D341Med (cell line): ENCODE data around the gene LIME1.

Experiments used
- DNase-seq: peaks from one replicate; pipeline ENCODE4 v3.0.0; 2012; ENCODE audit warnings: low spot score

LIME1 gene

DNA sequence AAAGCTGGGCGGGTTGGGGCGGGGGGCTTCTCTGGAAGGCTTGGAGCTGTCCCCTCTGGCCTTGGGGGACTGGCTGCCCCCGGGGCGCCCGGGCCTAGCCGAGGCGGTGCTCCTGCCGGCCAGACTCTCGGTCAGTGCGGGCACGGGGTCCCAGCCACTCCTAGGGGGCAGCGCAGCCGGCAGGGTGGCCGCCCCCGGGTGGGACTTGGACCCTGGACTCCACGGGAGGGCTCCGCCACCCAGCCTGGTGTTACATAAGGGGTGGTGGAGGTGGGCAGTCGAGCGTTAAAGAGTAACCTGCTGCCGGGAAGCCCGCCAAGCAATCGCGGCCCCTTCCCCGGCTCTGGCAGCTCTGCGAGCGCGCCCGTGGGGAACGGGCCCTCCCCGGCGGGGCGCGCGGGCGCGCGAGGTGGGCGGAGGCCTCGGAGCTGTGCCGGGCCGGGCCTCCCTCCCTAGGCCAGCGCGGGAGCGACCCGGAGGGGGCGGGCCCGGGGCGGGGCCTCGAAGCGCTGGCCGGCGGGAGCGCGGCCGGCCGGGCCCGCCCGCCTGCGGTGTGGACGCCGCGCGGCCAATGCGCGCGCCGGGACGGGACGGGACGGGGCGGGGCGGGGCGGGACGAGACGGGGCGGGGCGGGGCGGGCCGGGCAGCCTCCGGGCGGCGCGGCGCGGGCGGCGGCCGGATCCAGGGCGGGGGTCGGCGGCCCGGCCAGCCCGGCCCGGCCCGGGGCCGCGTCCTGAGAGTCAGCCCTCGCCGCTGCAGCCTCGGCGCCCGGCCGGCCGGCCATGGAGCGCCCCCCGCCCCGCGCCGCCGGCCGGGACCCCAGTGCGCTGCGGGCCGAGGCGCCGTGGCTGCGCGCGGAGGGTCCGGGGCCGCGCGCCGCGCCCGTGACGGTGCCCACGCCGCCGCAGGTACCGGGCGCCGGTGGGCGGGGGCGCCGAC is 2.9 kb downstream of the LIME1 start, which contains the start of gene SLC2A4RG:
Gene SLC2A4RG (plus strand): TSS at position 647 of the 940 bp plus-strand sequence. CDS start 137 bp downstream, at position 784.
- peak; percentile 99 for DNase-seq

- peak; percentile 87 for DNase-seq
These were observed 3.7 kb downstream of the LIME1 start for GRCh38 chr20:63740070-63740626.

GRCh38 chr20:63740627-63741353 is 4.3 kb downstream of the LIME1 start:
- DNase-seq = peak; percentile 86

GRCh38 chr20:63741354-63741675 is 4.9 kb downstream of the LIME1 start:
- DNase-seq = no peak

DNA sequence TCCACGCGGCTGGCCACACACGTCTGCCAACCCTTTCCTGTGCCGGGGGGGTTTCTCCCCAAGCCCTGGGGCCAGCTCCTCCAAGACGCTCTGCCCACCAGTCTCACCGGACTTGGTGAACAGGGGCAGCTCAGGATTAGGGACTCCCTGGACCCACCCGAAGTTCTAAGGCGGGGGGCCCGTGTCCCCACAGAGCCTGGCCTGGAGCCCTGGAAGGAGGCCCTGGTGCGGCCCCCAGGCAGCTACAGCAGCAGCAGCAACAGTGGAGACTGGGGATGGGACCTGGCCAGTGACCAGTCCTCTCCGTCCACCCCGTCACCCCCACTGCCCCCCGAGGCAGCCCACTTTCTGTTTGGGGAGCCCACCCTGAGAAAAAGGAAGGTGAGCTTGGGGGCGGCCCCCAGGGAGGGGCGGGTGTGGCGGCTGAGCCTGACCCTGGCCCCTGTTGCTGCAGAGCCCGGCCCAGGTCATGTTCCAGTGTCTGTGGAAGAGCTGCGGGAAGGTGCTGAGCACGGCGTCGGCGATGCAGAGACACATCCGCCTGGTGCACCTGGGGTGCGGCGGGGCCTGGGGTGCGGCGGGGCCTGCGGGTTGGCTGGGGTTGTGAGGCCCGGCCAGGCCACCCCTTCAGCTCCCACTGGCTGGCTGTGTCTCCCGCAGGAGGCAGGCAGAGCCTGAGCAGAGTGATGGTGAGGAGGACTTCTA is 5.4 kb downstream of the LIME1 start:
- peak; percentile 25 for DNase-seq

- peak; percentile 30 for DNase-seq
These were observed 6.0 kb downstream of the LIME1 start for GRCh38 chr20:63742381-63743024.

GRCh38 chr20:63743210-63743970 is 6.9 kb downstream of the LIME1 start:
- DNase-seq = peak; percentile 15

GRCh38 chr20:63744158-63744557 is 7.7 kb downstream of the LIME1 start:
- no peak for DNase-seq

DNA sequence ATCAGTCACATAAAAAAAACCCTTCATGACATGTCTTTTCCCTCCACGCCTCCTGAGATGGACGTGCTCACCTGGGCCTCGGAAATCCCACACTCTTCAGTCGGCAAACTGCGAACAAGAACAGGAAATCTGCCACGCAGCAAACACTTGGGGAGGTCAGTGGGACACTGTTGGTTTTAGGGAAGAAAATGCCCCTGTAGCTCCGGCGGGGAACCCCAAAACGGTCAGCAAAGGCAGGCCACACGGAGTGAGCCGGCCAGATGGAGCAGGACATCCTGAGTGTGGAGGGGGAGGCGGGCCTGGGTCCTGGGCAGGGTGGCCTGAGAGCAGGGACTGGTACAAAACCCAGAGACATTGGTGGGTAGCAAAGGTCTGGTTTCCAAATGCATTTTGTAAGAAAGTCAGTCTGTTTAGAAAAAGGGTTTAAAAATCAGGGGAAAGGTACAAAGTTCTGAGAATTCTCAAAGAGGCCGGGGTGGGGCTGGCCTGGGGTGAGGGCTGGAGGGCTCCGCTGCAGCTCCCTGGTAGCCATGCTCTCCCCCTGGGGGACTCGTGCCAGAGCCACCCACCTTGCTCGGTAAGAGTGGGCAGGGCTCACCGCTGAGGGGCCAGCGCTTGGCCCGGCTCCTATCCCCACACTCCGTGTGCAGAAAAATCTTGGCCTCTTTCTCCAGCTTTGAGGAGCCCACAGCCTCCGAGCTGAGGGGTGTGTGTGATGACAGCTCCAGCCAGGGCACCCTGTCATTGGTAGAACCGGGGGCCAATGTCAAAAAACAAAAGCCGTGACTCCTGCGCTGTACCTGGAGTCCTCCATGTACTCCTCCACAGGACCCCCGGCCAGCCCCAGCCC is 8.3 kb downstream of the LIME1 start:
- peak; percentile 30 for DNase-seq

DNA sequence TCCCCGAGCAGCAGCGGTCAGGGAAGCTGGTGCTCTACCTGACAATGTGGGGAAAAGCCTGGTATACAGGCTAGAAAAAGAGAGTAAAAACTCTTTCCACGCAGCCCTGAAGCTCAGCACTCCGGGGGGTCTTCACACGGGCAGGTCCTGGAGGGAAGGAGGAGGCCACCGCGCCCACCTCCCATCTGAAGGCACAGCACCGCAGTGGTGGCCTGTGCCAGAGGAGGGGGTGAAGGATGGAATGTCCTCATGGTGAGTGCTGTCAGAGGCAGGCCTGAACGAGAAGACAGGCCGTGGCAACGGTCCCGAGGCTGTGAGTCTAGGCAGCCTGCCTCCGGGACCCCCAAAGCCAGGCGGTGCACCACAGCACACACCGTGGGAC is 9.0 kb downstream of the LIME1 start:
- DNase-seq = peak; percentile 36

DNA sequence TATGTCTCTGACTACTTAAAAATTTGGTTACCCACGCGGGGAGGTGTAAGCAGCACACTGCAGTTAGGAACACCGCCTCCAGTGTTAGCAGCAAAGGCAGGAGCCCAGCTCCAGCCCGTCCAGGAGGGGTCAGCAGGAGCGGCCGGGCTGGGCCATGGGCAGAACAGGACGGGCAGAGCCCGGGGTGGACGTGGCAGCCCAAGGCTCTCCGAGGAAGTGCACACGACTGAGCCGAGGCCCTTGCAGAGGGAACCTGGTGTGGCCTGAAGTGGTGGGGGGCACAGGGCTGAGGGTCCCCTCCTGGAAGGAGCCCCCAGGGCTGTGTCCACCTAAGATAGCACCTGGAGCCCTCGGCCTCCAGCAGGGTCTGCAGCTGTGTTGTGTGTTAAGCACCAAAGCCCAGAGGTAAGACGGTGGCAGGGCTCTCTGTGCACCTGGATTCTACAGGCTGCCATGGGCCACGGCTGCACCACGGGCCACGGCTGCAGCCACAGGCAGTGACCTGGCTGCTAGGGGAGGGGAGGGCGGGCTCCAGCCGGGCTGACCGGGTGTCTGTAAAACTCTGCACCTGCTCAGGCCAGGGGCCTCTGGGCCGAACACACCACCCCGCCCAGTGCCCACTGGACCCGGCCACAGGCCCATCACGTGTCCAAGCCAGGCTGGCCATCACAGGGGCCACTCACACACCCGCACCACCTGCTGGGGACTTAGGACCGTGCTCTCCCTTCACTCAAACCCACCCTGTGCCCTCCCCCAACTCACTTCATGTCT is 9.7 kb downstream of the LIME1 start:
- DNase-seq = peak; percentile 43

DNA sequence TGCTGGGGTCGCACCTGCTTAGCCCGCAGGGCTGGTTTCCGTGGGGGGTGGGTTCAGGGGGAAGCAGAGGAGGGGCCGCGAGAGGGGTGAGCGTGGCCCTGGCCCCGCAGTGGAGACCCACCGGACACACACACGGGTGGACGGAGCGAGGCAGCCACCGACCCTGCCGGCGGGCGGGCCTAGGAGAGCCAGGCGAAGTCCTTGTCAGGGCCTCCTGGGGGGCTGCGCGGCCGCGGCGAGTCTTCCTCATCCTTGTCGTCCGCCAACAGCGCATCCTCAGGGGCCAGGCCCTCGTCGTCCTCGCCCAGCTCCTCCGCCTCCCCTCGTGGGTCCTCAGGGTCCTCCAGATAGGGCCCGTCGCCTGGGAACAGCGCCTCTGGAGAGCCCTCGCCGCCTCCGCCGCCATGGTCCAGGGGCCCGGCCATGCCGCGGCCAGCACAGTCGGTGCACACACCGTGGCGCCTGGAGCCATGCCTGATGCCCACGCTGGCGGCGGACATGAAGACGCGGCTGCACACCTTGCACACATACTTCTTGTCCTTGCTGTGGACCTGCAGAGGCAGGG is 10.4 kb downstream of the LIME1 start:
- DNase-seq = peak; percentile 42

- DNase-seq = peak; percentile 43
These were observed 11.2 kb downstream of the LIME1 start for GRCh38 chr20:63747622-63748069.

DNA sequence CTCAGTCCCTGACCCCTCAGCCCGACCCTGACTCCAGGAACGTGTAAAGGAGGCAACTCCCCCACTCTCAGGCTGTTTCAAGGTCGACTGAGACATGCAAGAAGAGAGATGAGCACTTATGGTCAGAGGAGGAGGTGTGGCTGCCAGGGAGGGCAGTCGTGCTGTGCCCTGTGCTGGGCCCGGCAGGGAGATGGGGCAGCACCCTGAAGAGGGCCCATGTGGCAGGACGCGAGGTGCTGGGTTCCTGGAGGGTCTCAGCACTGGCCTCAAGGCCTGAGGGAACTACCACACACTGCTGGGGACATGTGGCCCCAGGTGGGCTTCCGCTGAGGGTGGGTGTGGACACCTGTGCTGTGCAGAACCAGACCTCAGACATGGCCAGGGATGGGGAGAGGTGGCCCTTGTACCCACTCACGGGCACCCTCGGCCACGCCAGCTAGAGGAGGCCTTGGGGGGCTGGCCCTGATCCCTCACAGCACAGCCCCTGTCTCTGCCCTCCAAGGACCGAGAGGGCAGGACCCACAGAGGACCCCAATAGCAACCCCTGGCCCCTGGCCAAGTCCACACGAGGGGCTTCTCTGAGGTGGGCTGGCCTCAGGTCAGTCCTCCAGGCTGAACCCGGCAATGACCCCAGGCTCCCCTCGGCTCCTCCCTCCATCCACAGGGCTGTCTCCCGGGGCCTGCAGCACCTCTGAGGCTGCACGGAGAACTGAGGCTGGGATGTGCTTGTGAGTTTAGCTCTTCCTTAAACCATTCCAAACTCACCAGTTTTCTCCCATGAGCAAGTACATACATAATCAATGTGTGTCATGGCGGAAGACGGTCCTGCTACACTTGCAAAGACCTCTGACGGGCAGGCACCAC is 11.8 kb downstream of the LIME1 start:
- peak; percentile 29 for DNase-seq

- DNase-seq = peak; percentile 29
These were observed 12.4 kb downstream of the LIME1 start for GRCh38 chr20:63748934-63749270.

DNA sequence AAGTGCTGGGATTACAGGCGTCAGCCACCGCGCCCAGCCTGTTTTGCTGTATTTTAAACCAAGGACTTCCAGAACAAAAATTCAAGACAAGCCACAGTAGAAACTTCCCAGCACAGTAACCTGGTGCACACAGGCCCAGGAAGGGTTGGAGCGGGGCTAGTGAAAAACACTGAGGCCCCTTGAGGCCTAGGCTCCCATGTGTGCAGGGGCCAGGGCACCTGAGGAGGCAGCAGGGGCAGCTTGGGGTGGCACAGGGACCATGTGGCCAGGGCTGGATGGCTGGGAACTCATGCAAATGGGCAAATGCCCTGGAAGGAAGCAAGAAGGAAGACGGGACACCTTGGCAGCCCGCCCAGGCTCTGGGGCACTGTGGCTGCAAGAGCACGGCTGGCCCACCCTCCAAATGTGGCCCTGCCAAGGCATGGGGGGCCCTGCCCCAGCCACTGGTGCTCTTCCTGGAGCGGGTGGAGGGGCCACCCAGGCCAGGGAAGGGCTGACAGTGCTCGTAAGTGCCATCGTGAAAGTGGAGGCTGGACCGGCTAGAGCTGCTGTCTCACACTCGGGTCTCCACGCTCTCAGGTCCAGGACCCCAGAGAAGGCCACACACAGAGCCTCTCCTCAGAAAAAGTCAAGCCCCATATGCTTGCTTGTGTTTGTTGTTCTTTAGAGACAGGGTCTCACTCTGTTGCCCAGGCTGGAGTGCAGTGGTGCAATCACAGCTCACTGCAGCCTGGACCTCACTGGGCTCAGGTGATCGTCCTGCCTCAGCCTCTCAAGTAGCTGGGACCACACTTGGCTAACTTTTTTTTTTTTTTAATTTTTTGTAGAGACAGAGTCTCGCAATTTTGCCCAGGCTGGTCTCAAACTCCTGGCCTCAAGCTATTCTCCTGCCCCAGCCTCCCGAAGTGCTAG is 13.4 kb downstream of the LIME1 start:
- peak; percentile 33 for DNase-seq
